ENCODE data around the gene BICD1. TPM values are rescaled to one million over a fixed set of nuclear protein-coding genes. Genes with fewer than 3 reads are reported as not detected.

The BICD1 gene
- polyA plus RNA-seq, 12 donors = 9.5 to 13.5 (median 11.8) TPM; not detected in 1

DNA sequence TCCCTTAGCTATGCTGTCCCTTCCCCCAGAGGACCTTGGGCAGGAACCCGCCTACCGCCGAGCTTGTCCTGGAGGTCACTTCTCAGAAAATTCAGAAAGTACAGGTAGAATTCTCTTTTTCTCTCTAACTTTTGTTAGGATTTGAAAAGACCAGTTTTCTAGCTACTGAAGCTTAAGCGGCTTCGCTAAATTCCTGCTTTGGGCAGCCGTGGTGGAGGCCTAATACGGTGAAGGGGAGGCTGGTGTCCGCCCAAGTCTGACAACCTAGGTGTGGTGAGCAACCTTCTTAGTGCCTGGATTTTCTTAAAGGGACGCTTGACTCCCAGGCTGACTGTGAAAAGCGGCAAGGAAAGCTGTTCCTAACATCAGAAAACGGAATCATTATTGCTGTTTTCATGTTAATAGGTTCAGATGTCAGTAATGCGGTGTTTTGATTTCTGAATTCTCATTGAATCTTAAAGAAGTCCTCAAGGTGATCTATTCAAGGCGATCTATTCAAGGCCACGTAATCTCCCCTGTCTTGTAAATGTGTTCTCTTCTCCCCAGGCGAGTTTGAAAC, 293.5 kb downstream of the BICD1 start:
- DNase-seq = no peak

- DNase-seq = no peak
Measured at GRCh38 chr12:32400866-32401265, 294.2 kb downstream of the BICD1 start.

- no peak for DNase-seq
Measured at GRCh38 chr12:32402170-32402569, 295.5 kb downstream of the BICD1 start.

- DNase-seq = no peak
Measured at GRCh38 chr12:32402946-32403345, 296.3 kb downstream of the BICD1 start.

DNA sequence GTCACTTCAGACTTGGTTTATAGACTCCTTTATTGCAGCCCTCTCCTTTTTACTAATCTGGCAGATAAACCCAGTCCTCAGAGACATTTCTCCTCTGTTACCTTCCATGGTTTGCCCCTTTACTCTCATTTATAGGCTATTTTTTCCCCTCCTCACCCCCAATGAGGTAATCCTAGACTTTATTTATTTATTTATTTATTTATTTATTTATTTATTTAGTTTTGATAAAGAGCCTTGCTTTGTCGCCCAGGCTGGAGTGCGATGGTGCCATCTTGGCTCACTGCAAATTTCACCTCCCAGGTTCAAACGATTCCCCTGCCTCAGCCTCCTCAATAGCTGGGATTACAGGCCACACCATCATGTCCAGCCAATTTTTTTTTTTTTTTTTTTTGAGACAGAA, 301.1 kb downstream of the BICD1 start:
- DNase-seq = no peak

DNA sequence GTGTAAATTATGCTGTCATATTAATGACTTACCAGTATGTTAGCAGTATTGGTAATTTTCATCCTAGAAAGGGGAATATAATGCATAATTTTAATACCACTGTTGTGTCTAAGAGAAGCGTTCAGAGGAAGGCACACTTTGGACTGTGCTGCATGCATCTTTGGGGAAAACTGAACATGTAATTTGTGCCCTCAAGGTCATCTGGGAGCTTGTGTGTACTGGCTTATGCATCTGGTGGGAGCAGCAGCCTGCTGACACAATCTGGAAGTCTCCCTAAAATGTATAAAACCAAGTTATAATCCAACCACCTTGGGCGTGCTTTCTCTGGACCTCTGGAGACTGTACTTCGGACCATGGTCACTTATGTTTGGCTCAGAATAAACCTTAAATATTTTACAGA, 306.8 kb downstream of the BICD1 start:
- no peak for DNase-seq

DNA sequence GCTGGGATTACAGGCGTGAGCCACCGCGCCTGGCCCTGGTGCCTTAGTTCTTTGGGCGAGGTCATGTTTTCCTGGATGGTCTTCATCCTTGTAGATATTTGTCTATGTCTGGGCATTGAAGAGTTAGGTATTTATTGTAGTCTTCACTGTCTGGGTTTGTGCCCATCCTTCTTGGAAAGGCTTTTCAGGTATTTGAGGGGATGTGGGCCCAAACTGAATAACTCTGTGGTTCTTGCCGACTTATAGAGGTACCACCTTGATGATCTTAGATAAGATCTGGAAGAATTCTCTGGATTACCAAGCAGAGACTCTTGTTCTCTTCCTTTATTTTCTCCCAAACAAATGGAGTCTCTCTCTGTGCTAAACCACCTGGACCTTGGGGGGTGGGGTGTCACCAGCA, 311.6 kb downstream of the BICD1 start:
- no peak for DNase-seq

DNA sequence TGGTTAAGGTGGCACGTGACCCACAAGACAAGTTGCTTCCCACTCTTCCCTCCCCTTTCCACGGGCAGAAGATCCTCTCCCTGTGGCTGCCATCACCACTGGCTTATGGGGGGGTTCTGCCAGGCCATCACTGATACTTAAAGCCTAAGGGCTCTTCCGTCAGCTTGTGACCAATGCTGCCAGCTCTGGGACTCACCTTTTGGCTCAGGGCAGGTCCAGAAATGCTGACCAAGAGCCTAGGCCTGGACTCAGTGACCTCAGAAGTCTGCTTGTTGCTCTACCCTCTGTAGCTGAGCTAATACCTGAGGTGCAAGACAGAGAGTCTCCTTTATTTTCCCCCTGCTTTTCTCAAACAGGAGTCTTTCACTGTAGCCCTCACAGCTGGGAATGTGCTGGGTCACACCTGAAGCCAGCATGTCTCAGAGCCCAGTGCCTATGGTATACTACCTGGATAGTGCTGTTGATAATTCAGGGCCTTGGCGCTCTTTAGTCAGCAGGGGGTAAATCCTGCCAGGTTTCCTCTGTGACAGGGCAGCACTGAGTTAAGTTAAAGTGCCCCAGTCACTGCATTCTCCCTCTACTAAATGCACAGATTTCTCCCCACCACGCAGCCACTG, 312.4 kb downstream of the BICD1 start:
- no peak for DNase-seq

- no peak for DNase-seq
Measured at GRCh38 chr12:32419520-32419960, 312.9 kb downstream of the BICD1 start.

GRCh38 chr12:32420356-32420755, 313.7 kb downstream of the BICD1 start:
- DNase-seq = no peak

- no peak for DNase-seq
Measured at GRCh38 chr12:32423559-32423958, 316.9 kb downstream of the BICD1 start.

- no peak for DNase-seq
Measured at GRCh38 chr12:32431025-32431424, 324.4 kb downstream of the BICD1 start.

Other genes starting within 250 kb of the BICD1 start
- 10 to 100 TPM in 11 of 12 donors, not detected in 1; 18.7 to 36.2 (median 27.5) TPM for gene RESF1, start 147.4 kb upstream of the BICD1 start, polyA plus RNA-seq (ENCODE audit: insufficient read length in 12 of 12)